Endothelial cell (in vitro differentiated cells): ENCODE measurements around the gene BPTF. TPM values are rescaled to one million over a fixed set of nuclear protein-coding genes. Genes with fewer than 3 reads are reported as not detected.
A peak's percentile ranks its signal among the peaks of the same experiment; 100 is the strongest.

ENCODE experiments used
- DNase-seq: peaks from one replicate; pipeline ENCODE4 v3.0.0; 2021; ENCODE audit warnings: low spot score
- H3K27ac Mint-ChIP-seq: one replicate; pipeline ENCODE4 v1.8.0; 2021; ENCODE audit warnings: mixed read lengths, inconsistent platforms; ENCODE audit not compliant: unreplicated experiment
- H3K27me3 Mint-ChIP-seq: one replicate; pipeline ENCODE4 v1.8.0; 2021; ENCODE audit warnings: mild to moderate bottlenecking, moderate library complexity, mixed read lengths, inconsistent platforms; ENCODE audit not compliant: unreplicated experiment
- H3K36me3 Mint-ChIP-seq: one replicate; pipeline ENCODE4 v1.8.0; 2021; ENCODE audit warnings: mild to moderate bottlenecking, low read depth, mixed read lengths, inconsistent platforms; ENCODE audit not compliant: unreplicated experiment
- H3K4me1 Mint-ChIP-seq: one replicate; pipeline ENCODE4 v1.8.0; 2021; ENCODE audit warnings: mild to moderate bottlenecking, mixed read lengths, inconsistent platforms; ENCODE audit not compliant: unreplicated experiment
- H3K4me3 Mint-ChIP-seq: one replicate; pipeline ENCODE4 v1.8.0; 2021; ENCODE audit warnings: mild to moderate bottlenecking, mixed read lengths, inconsistent platforms; ENCODE audit not compliant: unreplicated experiment
- H3K9me3 Mint-ChIP-seq: one replicate; pipeline ENCODE4 v1.8.0; 2021; ENCODE audit warnings: mixed read lengths, inconsistent platforms; ENCODE audit not compliant: unreplicated experiment
- CTCF ChIP-seq: fragments of 200-600 bp; sonication (generic); IDR thresholded peaks from one replicate; pipeline ENCODE4 v1.5.0; 2021; ENCODE audit warnings: antibody characterized with exemption; ENCODE audit not compliant: unreplicated experiment
- total RNA-seq: library from RNA; stranded (reverse); fragmentation: NEBNext Ultra II Directional; extraction: Animal tissue kit (Norgen Biotek cat#: 25700); gene quantifications from one replicate; pipeline ENCODE4 v1.2.1, GENCODE V29; 2021; ENCODE audit not compliant: unreplicated experiment

Gene BPTF
- total RNA-seq, 1 donor from 2014 or later: 115 TPM

GRCh38 chr17:67982686-67983382, 157.5 kb downstream of the BPTF start:
- Mint-ChIP-seq H3K27ac (no peak overlapping the region), H3K9me3 (no peaks in the 10 kb centered on the region), H3K4me3 (no peak overlapping the region)

GRCh38 chr17:67983383-67983688, 158.0 kb downstream of the BPTF start:
- Mint-ChIP-seq H3K36me3 (no peaks in the 10 kb centered on the region), H3K4me1 (no peaks in the 10 kb centered on the region), H3K27me3 (no peaks in the 10 kb centered on the region), H3K27ac (no peak overlapping the region), H3K9me3 (no peaks in the 10 kb centered on the region), H3K4me3 (no peak overlapping the region)
- TF ChIP-seq CTCF: no peak
- DNase-seq: no peak

More at GRCh38 chr17:67982686-67983382, 157.5 kb downstream of the BPTF start:
- no peaks in the 10 kb centered on the region for H3K27me3 Mint-ChIP-seq
- H3K36me3 Mint-ChIP-seq: no peaks in the 10 kb centered on the region
- no peak for TF ChIP-seq CTCF
- no peaks in the 10 kb centered on the region for H3K4me1 Mint-ChIP-seq
- no peak for DNase-seq

- H3K9me3 Mint-ChIP-seq: no peaks in the 10 kb centered on the region
- TF ChIP-seq CTCF: no peak
- no peak overlapping the region for H3K4me3 Mint-ChIP-seq
- peaks cover 7% of the 10 kb centered on the region for H3K4me1 Mint-ChIP-seq
- no peak for DNase-seq
- peaks cover 9% of the 10 kb centered on the region for H3K27me3 Mint-ChIP-seq
- H3K36me3 Mint-ChIP-seq: no peaks in the 10 kb centered on the region
- H3K27ac Mint-ChIP-seq: no peak overlapping the region
Measured at GRCh38 chr17:67990909-67991308, 165.6 kb downstream of the BPTF start.

- Mint-ChIP-seq H3K4me3 (peak overlapping the region; percentile 93), H3K27ac (peak overlapping the region; percentile 84), H3K9me3 (no peaks in the 10 kb centered on the region), H3K27me3 (peaks cover 10% of the 10 kb centered on the region), H3K36me3 (no peaks in the 10 kb centered on the region), H3K4me1 (peaks cover 14% of the 10 kb centered on the region)
- TF ChIP-seq CTCF: no peak
- DNase-seq: no peak
Measured at GRCh38 chr17:67992548-67993152, 167.3 kb downstream of the BPTF start.
